Common myeloid progenitor, CD34-positive (primary cell): ENCODE measurements around the gene WDR59.
"Not testable (repeated sequence)": the region's sequence is repeated elsewhere in the genome, so short reads cannot be mapped to it uniquely, and the experiment has no call there.

Experiments used
- CTCF ChIA-PET: fragments of 350-600 bp; sonication (Branson Sonifier 250); formaldehyde crosslinking; loops from one replicate; lab custom pipeline; 2021; ENCODE audit warnings: antibody characterized with exemption; lab: Charles Lee
- POLR2A ChIA-PET: fragments of 350-600 bp; sonication (Branson Sonifier 250); formaldehyde crosslinking; loops from one replicate; lab custom pipeline; 2021; ENCODE audit warnings: antibody characterized with exemption; lab: Charles Lee
- DNase-seq, 3 donors: peaks; one replicate each; pipeline versions ENCODE4 v3.0.0 to v3.0.0-alpha.2; 2013
- H3K27ac ChIP-seq, 2 experiments: 1 replicate in 1 of 2; 2 replicates in 1 of 2; pipeline ENCODE4 v1.7.0; 2013; ENCODE audit warnings: inconsistent platforms in 2 of 2, low read length in 2 of 2, mild to moderate bottlenecking in 2 of 2, low read depth in 1 of 2, moderate library complexity in 1 of 2; ENCODE audit not compliant: severe bottlenecking in 2 of 2, insufficient read depth in 1 of 2, poor library complexity in 1 of 2
- H3K27me3 ChIP-seq, 5 experiments: replicated peaks in 2 of 5; 1 replicate in 3 of 5; 2 replicates in 2 of 5; pipeline versions ENCODE4 v1.6.1 to v1.7.0; 2013; ENCODE audit warnings: low read length in 4 of 5, mild to moderate bottlenecking in 2 of 5, moderate library complexity in 2 of 5, inconsistent platforms in 1 of 5; ENCODE audit not compliant: insufficient read depth in 5 of 5, control insufficient read depth in 4 of 5
- H3K36me3 ChIP-seq, 4 experiments: 1 replicate in 2 of 4; 2 replicates in 2 of 4; pipeline versions ENCODE4 v1.6.1 to v1.7.0; 2013; ENCODE audit warnings: low read length in 3 of 4, control low read depth in 1 of 4, mild to moderate bottlenecking in 1 of 4; ENCODE audit not compliant: control insufficient read depth in 4 of 4, insufficient read depth in 4 of 4
- H3K4me1 ChIP-seq, 4 experiments: 1 replicate in 3 of 4; 2 replicates in 1 of 4; pipeline versions ENCODE4 v1.6.1 to v1.7.1; 2013; ENCODE audit warnings: low read length in 3 of 4, mild to moderate bottlenecking in 3 of 4, control low read depth in 1 of 4, inconsistent platforms in 1 of 4, moderate library complexity in 1 of 4; ENCODE audit not compliant: control insufficient read depth in 4 of 4, insufficient read depth in 4 of 4; ENCODE audit errors: control extremely low read depth in 1 of 4
- H3K4me3 ChIP-seq, 7 experiments: 1 replicate in 4 of 7; 2 replicates in 3 of 7; pipeline versions ENCODE4 v1.5.1 to v1.7.0; 2013; ENCODE audit warnings: mild to moderate bottlenecking in 7 of 7, low read length in 6 of 7, moderate library complexity in 6 of 7, inconsistent platforms in 2 of 7, low read depth in 2 of 7, control low read depth in 1 of 7; ENCODE audit not compliant: insufficient read depth in 4 of 7, control insufficient read depth in 1 of 7; ENCODE audit errors: extremely low read depth in 1 of 7
- H3K9me3 ChIP-seq, 5 experiments: 1 replicate in 4 of 5; 2 replicates in 1 of 5; pipeline versions ENCODE4 v1.6.1 to v1.7.1; 2013; ENCODE audit warnings: low read length in 4 of 5, mild to moderate bottlenecking in 2 of 5, inconsistent platforms in 1 of 5, low read depth in 1 of 5, moderate library complexity in 1 of 5; ENCODE audit not compliant: control insufficient read depth in 4 of 5, insufficient read depth in 2 of 5; ENCODE audit errors: control extremely low read depth in 1 of 5
- WGBS: methylation state at CpG from one replicate; pipeline ENCODE4 v1.1.5; 2013; ENCODE audit not compliant: insufficient coverage; 5-methylcytosine and 5-hydroxymethylcytosine counted together

Gene WDR59

GRCh38 chr16:75026239-75026891 lies 41.4 kb upstream of the WDR59 start:
- H3K4me3 ChIP-seq, POLR2A ChIA-PET, DNase-seq, H3K9me3 ChIP-seq, H3K27me3 ChIP-seq: not testable (repeated sequence)
- CTCF ChIA-PET = interaction anchor here (0.7 to 3.2 kb wide), 6 partner anchors 9 to 42 kb away, joined by 3 to 20 read pairs (median 4); no protein-coding TSS in a partner anchor
- H3K36me3 ChIP-seq = peaks cover 0 to 12% (median 4%) of the 10 kb centered on the region in 4 experiments
- H3K4me1 ChIP-seq = peaks cover 13 to 42% (median 33%) of the 10 kb centered on the region in 4 experiments
- 89% methylated on average over 8 of the region's 10 CpGs for WGBS
- H3K27ac ChIP-seq = peak overlapping the region in 1 of 2 experiments; percentile 12

DNA sequence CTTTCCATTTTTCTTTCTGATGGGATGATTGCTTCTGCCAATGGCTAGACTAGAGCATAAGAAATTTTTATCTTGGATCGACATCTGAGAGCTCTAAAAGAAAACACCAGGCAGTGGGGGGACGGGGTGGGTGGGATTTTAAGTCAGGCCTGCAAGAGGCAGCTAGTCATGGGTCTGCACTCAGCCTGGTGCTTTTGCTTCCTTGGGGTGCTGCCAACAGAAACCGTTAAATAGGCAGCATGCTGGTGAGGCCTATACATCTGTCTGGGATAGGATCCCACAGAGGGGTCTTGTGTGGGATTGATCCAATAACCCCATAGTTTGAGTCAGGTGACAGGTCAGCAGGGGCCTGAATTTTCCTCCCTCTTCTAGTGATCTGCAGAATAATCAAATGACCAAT lies 40.8 kb upstream of the WDR59 start:
- peak overlapping the region in 1 of 2 experiments; percentile 39 for H3K27ac ChIP-seq
- no peaks in the 10 kb centered on the region for H3K27me3 ChIP-seq
- H3K4me1 ChIP-seq = peaks cover 13 to 42% (median 33%) of the 10 kb centered on the region in 4 experiments
- H3K4me3 ChIP-seq = no peak overlapping the region
- peak in 2 of 3 donors; percentile 46 to 61 for DNase-seq
- POLR2A ChIA-PET = no interaction called here
- WGBS = 9% methylated on average over 3 of the region's 3 CpGs
- CTCF ChIA-PET = interaction anchor here (1.1 to 3.2 kb wide), 6 partner anchors 11 to 80 kb away, joined by 4 to 20 read pairs (median 4); no protein-coding TSS in a partner anchor
- peaks cover 0 to 12% (median 4%) of the 10 kb centered on the region in 5 experiments for H3K9me3 ChIP-seq
- peaks cover 0 to 18% (median 10%) of the 10 kb centered on the region in 4 experiments for H3K36me3 ChIP-seq

DNA sequence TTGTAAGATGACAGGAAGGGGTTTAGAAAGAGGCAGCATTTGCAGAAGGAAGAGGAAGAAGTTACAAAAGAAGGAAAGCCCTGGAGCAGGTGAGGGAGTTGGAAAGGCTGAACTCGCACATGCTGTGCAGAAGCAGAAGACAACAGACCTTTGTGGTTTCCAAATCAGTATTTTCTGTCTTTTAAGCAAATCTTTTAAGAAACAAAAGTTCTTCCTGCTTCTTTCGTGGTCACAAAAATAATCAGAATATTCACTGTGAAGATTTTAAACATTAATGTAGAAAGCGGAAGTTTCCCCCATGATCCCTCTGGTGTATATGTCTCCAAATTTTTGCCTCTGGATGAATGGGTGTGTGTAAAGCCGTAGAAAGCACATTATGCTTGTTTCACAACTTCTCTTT lies 39.7 kb upstream of the WDR59 start:
- Histone ChIP-seq H3K9me3 (peaks cover 0 to 11% (median 4%) of the 10 kb centered on the region in 5 experiments), H3K27me3 (no peaks in the 10 kb centered on the region), H3K4me3 (peak overlapping the region in 1 of 7 experiments; percentile 9), H3K4me1 (peaks cover 13 to 42% (median 33%) of the 10 kb centered on the region in 4 experiments), H3K27ac (no peak overlapping the region), H3K36me3 (peaks cover 3 to 21% (median 10%) of the 10 kb centered on the region in 4 experiments)
- CTCF ChIA-PET = interaction anchor here (3.2 kb wide), 1 partner anchor 13 kb away, joined by 20 read pairs; no protein-coding TSS in a partner anchor
- no CpG with 5 or more reads among the region's 4 CpGs for WGBS
- POLR2A ChIA-PET = interaction anchor here (1.0 kb wide), 1 partner anchor 12 kb away, joined by 3 read pairs; no protein-coding TSS in a partner anchor
- peak in 2 of 3 donors; percentile 84 to 87 for DNase-seq

DNA sequence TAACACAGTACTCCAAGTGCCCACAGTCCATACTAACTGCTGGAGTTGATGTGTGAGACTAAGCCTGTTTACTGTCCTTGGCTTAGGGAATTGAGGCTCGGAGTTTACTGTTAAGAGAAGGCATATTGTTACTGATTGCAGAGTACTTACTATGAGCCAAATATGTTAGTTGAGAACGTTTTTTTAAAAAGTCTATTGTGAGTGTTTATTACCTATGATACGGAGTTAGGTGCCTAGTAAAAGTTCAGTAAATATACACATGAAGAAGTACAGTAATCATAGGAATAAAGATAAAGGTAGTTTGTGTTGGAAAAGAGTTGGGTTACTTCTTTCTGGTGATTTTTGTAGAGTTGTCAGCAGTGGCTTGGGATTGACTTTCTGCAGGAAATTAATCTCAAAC lies 39.3 kb upstream of the WDR59 start:
- Histone ChIP-seq H3K36me3 (peaks cover 3 to 25% (median 11%) of the 10 kb centered on the region in 4 experiments), H3K4me1 (peaks cover 13 to 42% (median 33%) of the 10 kb centered on the region in 4 experiments), H3K27me3 (no peaks in the 10 kb centered on the region), H3K9me3 (peaks cover 0 to 11% (median 4%) of the 10 kb centered on the region in 5 experiments), H3K4me3 (peak overlapping the region in 2 of 7 experiments; percentile 9 to 39), H3K27ac (no peak overlapping the region)
- 67% methylated on average over 2 of the region's 3 CpGs for WGBS
- DNase-seq = no peak
- ChIA-PET POLR2A (interaction anchor here (1.0 kb wide), 1 partner anchor 12 kb away, joined by 3 read pairs; no protein-coding TSS in a partner anchor), CTCF (no interaction called here)

- DNase-seq = no peak
- H3K27me3 ChIP-seq = no peaks in the 10 kb centered on the region
- peaks cover 13 to 42% (median 32%) of the 10 kb centered on the region in 4 experiments for H3K4me1 ChIP-seq
- ChIA-PET POLR2A (no interaction called here), CTCF (interaction anchor here (3.3 kb wide), 1 partner anchor 10 kb away, joined by 17 read pairs; no protein-coding TSS in a partner anchor)
- H3K36me3 ChIP-seq = peaks cover 3 to 26% (median 11%) of the 10 kb centered on the region in 4 experiments
- H3K9me3 ChIP-seq = peaks cover 0 to 11% (median 4%) of the 10 kb centered on the region in 5 experiments
- no peak overlapping the region for H3K4me3 ChIP-seq
- 100% methylated on average over 1 of the region's 2 CpGs for WGBS
- H3K27ac ChIP-seq = no peak overlapping the region
Measured at GRCh38 chr16:75023009-75023408, 38.1 kb upstream of the WDR59 start.

DNA sequence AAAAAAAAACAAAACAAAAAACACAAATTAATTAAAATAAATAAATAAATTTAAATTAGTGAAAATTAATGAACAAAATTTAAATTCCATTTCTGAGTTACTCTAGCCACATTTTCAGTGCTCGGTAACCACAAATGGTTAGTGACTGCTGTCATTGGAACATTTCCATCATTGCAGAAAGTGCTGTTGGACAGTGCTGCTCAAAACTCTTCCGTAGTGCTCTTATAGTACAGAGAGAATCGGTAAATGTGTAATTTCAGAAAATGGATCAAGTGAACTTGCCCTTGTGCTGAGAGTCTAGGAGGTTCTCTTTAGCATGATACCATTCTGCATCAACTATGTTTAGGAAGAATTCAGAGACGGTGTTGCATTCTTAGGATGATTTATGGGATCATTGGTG lies 37.6 kb upstream of the WDR59 start:
- Histone ChIP-seq H3K4me1 (peaks cover 14 to 41% (median 33%) of the 10 kb centered on the region in 4 experiments), H3K27me3 (no peaks in the 10 kb centered on the region), H3K9me3 (peaks cover 0 to 11% (median 4%) of the 10 kb centered on the region in 5 experiments), H3K4me3 (no peak overlapping the region), H3K27ac (no peak overlapping the region), H3K36me3 (peaks cover 3 to 27% (median 11%) of the 10 kb centered on the region in 4 experiments)
- WGBS = 100% methylated on average over 2 of the region's 4 CpGs
- POLR2A ChIA-PET = no interaction called here
- CTCF ChIA-PET = interaction anchor here (3.3 kb wide), 1 partner anchor 10 kb away, joined by 17 read pairs; no protein-coding TSS in a partner anchor
- no peak for DNase-seq
